GM12875 (cell line): ENCODE measurements around the gene CMTM5.

Source experiments
- H3K4me3 ChIP-seq: one replicate; pipeline ENCODE4 v1.5.1; 2011; ENCODE audit warnings: low read depth, low read length, control low read depth
- CTCF ChIP-seq: IDR thresholded peaks from 2 replicates; pipeline ENCODE4 v1.5.1; 2011; ENCODE audit warnings: low read depth, mild to moderate bottlenecking, control low read depth, inconsistent platforms, low read length, moderate library complexity, borderline replicate concordance; ENCODE audit not compliant: insufficient read depth

Gene CMTM5

GRCh38 chr14:23372509-23372908, 4.3 kb upstream of the CMTM5 start, which contains the start of gene IL25:
IL25 (plus strand) TSS chr14:23372809.
- H3K4me3 ChIP-seq: no peak within 1 kb of the TSS
- no peak for TF ChIP-seq CTCF

- no peak overlapping the region for H3K4me3 ChIP-seq
- no peak for TF ChIP-seq CTCF
Measured at GRCh38 chr14:23373041-23373440, 3.8 kb upstream of the CMTM5 start.

GRCh38 chr14:23375527-23376251, 1.2 kb upstream of the CMTM5 start:
- TF ChIP-seq CTCF: no peak
- no peak overlapping the region for H3K4me3 ChIP-seq

- no peak for TF ChIP-seq CTCF
- no peak overlapping the region for H3K4me3 ChIP-seq
Measured at GRCh38 chr14:23377198-23377550, 328 bp downstream of the CMTM5 start.

- H3K4me3 ChIP-seq: no peak overlapping the region
- TF ChIP-seq CTCF: no peak
Measured at GRCh38 chr14:23377573-23378563, 1.0 kb downstream of the CMTM5 start.

- no peak for TF ChIP-seq CTCF
- no peak overlapping the region for H3K4me3 ChIP-seq
Measured at GRCh38 chr14:23378612-23379220, 1.9 kb downstream of the CMTM5 start.
